ENCODE results near the gene SPECC1.

The SPECC1 gene

GRCh38 chr17:20242271-20242670, 233.1 kb downstream of the SPECC1 start:
- TF ChIP-seq, protein P1, sequence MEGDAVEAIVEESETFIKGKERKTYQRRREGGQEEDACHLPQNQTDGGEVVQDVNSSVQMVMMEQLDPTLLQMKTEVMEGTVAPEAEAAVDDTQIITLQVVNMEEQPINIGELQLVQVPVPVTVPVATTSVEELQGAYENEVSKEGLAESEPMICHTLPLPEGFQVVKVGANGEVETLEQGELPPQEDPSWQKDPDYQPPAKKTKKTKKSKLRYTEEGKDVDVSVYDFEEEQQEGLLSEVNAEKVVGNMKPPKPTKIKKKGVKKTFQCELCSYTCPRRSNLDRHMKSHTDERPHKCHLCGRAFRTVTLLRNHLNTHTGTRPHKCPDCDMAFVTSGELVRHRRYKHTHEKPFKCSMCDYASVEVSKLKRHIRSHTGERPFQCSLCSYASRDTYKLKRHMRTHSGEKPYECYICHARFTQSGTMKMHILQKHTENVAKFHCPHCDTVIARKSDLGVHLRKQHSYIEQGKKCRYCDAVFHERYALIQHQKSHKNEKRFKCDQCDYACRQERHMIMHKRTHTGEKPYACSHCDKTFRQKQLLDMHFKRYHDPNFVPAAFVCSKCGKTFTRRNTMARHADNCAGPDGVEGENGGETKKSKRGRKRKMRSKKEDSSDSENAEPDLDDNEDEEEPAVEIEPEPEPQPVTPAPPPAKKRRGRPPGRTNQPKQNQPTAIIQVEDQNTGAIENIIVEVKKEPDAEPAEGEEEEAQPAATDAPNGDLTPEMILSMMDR (conservative IDR thresholded peaks at IDR 0.05) = no peak
- H3K27ac ChIP-seq = no peak overlapping the region

GRCh38 chr17:20243524-20243923, 234.4 kb downstream of the SPECC1 start:
- no peak overlapping the region for H3K27ac ChIP-seq
- TF ChIP-seq, protein P1 (conservative IDR thresholded peaks at IDR 0.05) = no peak

GRCh38 chr17:20244671-20245070, 235.5 kb downstream of the SPECC1 start:
- H3K27ac ChIP-seq = no peak overlapping the region
- TF ChIP-seq, protein P1 (conservative IDR thresholded peaks at IDR 0.05) = no peak

GRCh38 chr17:20246692-20247091, 237.5 kb downstream of the SPECC1 start:
- H3K27ac ChIP-seq = no peak overlapping the region
- TF ChIP-seq, protein P1 (conservative IDR thresholded peaks at IDR 0.05) = no peak

- H3K27ac ChIP-seq = no peak overlapping the region
- TF ChIP-seq, protein P1 (conservative IDR thresholded peaks at IDR 0.05) = no peak
Observed at GRCh38 chr17:20253323-20253722, 244.2 kb downstream of the SPECC1 start.

- TF ChIP-seq, protein P1 (conservative IDR thresholded peaks at IDR 0.05) = no peak
- no peak overlapping the region for H3K27ac ChIP-seq
Observed at GRCh38 chr17:20254541-20254940, 245.4 kb downstream of the SPECC1 start.

DNA sequence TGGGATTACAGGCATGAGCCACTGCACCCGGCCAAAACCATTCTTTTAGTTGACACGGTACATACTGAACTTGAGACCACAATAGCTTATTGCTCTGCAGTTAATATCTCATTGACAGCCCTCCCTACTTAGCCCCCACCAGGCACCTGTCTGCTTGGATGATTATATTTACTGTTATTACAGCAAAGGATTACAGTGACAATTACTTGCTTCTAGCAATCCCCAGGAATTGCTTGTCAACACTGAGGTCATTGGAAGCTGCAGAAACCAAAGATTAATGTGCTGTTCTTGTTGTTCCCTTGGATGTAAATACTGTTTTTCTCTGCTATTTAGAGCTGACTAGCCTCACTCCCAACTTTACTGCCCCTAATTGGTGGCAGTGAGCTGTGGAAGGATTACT, 247.0 kb downstream of the SPECC1 start:
- TF ChIP-seq, protein P1 (conservative IDR thresholded peaks at IDR 0.05) = no peak
- no peak overlapping the region for H3K27ac ChIP-seq

GRCh38 chr17:20257008-20257407, 247.8 kb downstream of the SPECC1 start:
- H3K27ac ChIP-seq = no peak overlapping the region
- TF ChIP-seq, protein P1 (conservative IDR thresholded peaks at IDR 0.05) = no peak

Data from VCaP (cell line).